ENCODE data around the gene FRMD7.

DNA sequence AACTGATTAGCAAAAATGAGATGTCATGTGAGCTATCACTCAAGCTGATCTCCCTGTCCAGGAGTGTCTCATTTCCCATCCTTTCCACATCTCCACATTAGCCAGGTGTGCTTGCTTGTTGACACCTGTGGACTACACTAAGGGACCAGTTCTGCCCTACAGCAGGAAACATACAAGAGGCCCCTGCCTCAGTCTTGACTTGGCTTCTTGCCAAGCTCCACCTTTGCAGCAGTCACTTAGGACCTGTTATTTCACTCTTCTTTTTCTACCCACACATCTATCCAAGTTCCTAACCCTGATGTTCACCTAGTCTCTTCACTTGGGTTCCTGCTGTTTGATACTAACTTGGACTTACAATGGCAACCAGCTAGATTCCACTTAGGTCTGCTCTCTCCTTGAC is 13.2 kb downstream of the FRMD7 start:
- TF ChIP-seq, protein P1, sequence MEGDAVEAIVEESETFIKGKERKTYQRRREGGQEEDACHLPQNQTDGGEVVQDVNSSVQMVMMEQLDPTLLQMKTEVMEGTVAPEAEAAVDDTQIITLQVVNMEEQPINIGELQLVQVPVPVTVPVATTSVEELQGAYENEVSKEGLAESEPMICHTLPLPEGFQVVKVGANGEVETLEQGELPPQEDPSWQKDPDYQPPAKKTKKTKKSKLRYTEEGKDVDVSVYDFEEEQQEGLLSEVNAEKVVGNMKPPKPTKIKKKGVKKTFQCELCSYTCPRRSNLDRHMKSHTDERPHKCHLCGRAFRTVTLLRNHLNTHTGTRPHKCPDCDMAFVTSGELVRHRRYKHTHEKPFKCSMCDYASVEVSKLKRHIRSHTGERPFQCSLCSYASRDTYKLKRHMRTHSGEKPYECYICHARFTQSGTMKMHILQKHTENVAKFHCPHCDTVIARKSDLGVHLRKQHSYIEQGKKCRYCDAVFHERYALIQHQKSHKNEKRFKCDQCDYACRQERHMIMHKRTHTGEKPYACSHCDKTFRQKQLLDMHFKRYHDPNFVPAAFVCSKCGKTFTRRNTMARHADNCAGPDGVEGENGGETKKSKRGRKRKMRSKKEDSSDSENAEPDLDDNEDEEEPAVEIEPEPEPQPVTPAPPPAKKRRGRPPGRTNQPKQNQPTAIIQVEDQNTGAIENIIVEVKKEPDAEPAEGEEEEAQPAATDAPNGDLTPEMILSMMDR (conservative IDR thresholded peaks at IDR 0.05; ENCODE audit: low read depth, low read length) = no peak
- TF ChIP-seq EZH2 (IDR thresholded peaks at IDR 0.05; ENCODE audit: borderline replicate concordance, low read depth, low read length, poor library complexity, severe bottlenecking) = no peak

Measured in A673 (cell line).